Hepatic stellate cell (primary cell): ENCODE measurements around the gene VAMP1.
"Not testable (repeated sequence)": the region's sequence is repeated elsewhere in the genome, so short reads cannot be mapped to it uniquely, and the experiment has no call there.

Experiments
- DNase-seq: peaks from one replicate; pipeline ENCODE4 v3.0.0; 2011; ENCODE audit warnings: low spot score

The VAMP1 gene

GRCh38 chr12:6451348-6452244 lies 18.9 kb downstream of the VAMP1 start, which contains the start of gene TAPBPL:
Gene TAPBPL, plus strand, starts transcription at chr12:6452042. Its CDS starts 207 bp downstream, at chr12:6452249.
- DNase-seq: peak; percentile 95

GRCh38 chr12:6450869-6451347 lies 19.6 kb downstream of the VAMP1 start:
- peak; percentile 50 for DNase-seq

DNA sequence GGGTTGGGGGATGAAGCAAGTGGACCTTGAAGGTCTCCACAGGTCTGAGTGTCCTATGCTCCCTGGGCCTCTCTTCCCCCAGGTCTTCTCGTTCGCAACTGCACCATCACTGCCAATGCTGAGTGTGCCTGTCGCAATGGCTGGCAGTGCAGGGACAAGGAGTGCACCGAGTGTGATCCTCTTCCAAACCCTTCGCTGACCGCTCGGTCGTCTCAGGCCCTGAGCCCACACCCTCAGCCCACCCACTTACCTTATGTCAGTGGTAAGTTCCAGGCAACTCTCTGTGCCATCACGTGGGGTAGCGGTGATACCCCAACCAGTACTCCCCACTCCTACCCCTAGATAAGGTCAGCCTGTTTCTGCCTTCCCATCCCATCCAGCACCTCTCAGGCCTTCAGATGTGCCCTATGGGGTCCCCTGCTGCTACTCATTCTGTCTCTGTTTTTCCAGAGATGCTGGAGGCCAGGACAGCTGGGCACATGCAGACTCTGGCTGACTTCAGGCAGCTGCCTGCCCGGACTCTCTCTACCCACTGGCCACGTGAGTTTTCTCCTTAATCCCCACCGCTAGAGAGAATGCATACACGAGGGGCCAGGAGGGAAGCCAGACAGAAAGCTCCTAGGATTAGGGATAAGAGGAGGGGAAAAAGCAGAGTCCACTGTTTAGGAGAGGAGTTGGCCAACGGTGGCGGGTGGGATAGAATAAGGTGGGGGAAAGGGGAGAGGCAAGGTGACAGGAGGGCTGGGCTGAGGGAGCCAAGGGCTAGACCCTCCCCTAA lies 20.2 kb downstream of the VAMP1 start:
- DNase-seq: peak; percentile 25

DNA sequence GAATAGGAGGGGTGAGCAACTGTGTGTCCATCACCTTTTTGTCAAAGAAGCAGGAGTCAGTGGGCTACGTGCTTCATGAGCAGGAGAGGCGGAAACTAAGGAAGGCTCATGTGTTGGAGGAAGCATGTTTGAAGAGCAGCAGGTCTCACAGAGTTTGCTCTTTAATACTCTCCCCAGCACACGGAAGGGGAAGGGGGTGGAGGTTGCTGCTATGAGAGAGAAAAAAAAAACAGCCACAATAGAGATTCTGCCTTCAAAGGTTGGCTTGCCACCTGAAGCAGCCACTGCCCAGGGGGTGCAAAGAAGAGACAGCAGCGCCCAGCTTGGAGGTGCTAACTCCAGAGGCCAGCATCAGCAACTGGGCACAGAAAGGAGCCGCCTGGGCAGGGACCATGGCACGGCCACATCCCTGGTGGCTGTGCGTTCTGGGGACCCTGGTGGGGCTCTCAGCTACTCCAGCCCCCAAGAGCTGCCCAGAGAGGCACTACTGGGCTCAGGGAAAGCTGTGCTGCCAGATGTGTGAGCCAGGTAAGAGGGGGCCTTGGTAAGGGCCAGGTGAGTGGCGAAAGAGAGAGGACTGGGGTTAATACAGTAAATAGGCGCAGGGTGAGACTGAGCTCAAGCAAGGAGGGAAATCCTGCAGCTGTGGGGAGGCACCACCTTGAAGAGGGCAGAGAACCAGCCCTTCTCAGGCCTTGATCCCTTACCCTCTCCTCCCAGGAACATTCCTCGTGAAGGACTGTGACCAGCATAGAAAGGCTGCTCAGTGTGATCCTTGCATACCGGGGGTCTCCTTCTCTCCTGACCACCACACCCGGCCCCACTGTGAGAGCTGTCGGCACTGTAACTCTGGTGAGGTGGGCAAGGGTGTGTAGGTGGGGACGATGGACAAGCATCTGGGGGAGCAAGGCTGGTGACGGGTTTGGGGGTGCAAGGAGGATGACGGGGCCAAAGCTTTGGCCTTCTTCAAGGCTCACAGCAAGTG lies 25.5 kb downstream of the VAMP1 start, which contains the start of gene CD27:
CD27 (plus strand) TSS at position 252 of the 985 bp plus-strand sequence; CDS start at position 393, 141 bp downstream.
- DNase-seq: no peak

GRCh38 chr12:6444031-6444430 lies 26.4 kb downstream of the VAMP1 start:
- no peak for DNase-seq

- no peak for DNase-seq
Observed at GRCh38 chr12:6443361-6443983, 27.0 kb downstream of the VAMP1 start.

GRCh38 chr12:6442836-6443235 lies 27.6 kb downstream of the VAMP1 start:
- DNase-seq: no peak

DNA sequence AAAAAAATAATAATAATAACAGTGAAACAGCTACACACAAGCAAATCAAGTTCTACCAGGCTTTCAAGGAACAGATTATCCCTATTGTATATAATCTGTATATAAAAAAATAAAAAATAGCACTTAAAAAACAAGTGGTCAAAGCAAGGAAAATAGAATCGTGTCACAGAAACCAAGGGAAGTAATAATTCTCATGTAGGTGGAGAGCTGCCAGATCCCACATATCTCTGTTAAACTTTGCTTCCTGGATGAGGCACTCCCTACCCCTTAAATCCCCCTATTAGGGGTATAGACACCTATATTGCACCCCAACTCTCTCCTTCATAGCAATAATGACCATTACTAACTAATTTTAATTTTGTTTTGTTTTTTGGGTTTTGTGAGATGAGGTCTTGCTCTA lies 30.1 kb downstream of the VAMP1 start:
- no peak for DNase-seq

DNA sequence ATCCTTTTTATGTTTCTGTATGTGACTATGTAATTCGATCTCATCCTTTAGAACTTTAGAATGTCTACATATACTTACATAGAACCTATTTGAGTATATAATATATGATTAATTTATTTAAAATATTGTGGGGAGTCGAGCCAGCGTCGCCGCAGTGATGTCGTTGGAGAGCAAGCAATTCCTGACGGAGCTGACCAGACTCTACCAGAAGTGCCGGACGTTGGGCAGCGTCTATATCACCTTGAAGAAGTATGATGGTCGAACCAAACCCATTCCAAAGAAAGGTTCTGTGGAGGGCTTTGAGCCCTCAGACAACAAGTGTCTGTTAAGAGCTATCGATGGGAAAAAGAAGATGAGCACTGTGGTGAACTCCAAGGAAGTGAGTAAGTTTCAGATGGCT lies 32.1 kb downstream of the VAMP1 start:
- no peak for DNase-seq

- no peak for DNase-seq
Observed at GRCh38 chr12:6437586-6437985, 32.9 kb downstream of the VAMP1 start.

- no peak for DNase-seq
Observed at GRCh38 chr12:6435961-6436715, 34.3 kb downstream of the VAMP1 start.

DNA sequence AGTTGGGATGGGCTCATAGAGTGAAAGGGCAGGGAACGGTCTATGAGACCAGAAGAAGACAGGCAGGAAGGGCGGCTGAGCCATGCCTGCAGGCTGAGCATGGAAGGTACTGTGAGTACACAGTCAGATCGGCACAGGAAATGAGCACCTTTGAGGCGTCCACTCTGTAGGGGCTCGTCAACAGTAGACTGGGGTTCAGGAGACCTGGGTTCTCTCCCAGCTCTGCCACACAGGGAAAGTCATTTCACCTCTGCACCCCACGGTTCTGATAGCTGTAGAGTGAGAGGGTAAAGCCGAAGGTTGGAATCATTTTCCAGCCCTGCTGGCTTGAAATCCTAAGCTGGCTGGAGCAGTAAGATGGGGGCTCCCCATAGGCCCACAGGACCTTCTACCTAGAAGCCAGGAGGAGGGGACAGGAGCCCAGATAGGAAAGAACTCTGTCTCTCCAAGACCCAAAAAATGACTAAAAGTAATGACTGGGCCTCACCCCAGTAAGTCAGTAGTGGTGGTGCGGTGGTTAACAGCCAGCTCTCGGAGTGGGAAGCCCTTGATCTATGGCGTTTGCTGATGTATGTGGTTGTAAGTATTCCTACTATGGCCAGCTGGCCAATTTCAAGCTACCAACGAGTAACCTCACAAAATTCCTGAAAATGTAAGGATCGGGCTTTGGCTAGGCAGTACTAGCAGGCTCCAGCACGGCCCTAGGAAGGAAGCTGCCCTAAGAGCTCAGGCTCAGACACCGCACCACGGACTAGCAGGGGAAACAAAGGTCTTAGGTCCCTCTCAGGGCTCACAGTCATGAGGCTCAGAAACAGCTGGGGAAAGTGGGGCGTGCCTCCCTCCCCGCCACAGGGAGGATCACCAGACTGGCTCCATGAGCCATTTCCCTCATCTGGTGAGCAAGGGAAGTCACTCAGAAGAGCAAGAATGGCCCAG lies 36.0 kb downstream of the VAMP1 start:
- DNase-seq: no peak

DNA sequence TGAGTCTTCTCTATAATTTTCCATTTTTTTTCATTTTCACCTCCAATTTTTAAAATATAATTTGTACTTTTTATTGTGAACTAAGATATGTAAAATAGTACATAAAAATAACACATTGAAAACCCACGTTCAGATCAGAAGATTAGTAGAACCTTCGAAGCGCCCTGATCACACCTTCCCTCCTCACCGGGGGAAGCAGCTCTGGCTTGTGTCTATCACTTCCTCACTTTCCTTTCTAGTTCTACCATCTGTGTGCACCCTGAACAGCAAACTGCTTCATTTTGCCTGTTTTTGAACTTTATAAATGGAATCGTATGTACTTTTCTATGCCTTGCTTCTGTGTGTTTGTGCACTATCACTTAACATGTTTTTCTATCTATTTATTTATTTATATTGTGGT lies 37.5 kb downstream of the VAMP1 start:
- DNase-seq: no peak

DNA sequence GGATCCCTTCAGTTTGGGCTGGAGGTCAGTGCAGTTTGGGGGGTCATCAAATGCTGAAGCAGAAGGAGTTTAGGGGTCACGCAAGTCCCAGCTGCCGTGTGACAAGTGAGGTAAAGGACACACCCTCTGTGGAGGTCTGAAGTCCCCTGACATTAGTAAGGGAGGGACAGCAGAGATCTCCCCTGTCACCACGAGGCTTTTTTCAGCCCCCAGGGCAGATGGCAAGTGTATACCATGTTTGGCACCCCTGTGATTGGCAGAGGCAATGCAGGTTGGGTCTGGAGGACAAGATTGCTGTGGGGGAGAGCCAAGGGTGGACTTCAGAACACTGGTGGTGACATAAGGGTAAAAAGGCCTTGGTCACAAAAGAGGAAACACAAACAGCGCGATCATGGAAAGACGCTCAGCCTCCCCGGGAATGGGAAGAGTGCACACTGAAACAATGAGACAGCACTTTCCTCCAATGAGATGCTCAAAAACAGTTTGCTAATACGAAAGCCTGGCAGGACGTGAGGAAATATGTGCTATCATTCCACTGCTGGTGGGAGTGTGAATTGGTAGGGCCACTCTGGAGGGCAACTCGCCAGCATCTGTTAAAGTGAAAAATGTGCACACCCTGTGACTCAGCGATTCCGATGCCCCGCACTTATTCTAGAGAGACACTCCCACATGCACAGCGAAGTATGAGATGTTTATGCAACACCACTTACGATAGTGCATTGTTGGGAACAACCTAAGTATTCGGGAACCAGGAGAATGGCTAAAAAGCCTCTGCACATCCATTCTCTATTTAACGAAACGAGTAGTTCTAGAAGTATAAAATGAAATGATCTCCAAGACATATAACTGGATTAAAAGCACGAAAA lies 40.1 kb downstream of the VAMP1 start:
- peak; percentile 85 for DNase-seq

- no peak for DNase-seq
Observed at GRCh38 chr12:6428326-6428725, 42.2 kb downstream of the VAMP1 start.

- DNase-seq: not testable (repeated sequence)
Observed at GRCh38 chr12:6427796-6428195, 42.7 kb downstream of the VAMP1 start.

DNA sequence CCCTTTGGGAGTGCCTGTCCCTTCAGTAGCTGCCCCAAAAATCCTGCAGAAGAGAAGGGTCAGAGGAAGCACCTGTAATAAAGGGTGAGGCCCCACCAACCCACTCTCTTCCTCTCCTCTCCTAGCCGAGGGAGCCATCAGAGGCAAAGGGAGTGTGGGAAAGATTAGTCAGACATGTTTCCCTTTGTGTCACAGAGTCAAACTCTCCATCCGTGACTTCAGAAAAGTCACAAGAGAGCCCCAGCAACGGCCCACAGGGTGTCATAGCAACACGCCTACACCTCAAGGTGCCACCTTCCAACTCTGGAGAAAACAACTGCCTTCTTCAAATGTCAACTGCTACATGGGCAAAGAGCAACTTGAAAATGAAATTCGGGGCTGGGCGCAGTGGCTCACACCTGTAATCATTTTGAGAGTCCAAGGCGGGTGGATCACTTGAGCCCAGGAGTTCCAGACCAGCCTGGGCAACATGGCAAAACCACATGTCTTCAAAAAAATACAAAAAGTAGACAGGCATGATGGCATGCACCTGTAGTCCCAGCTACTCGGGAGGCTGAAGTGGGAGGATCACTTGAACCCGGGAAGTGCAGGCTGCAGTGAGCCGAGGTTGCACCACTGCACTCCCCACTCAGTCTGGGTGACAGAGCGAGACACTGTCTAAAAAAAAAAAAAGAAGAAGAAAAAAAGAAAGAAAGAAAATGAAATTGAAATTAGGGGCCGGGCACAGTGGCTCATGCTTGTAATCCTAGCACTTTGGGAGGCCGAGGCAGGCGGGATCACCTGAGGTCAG lies 43.4 kb downstream of the VAMP1 start:
- no peak for DNase-seq
